GM21529 (cell line): ENCODE data around the gene ZFP36.

Experiments
- ATAC-seq: cut with Tn5 transposase; IDR thresholded peaks from one replicate; pipeline ENCODE4 v1.9.1; 2021; ENCODE audit not compliant: unreplicated experiment

The ZFP36 gene

DNA sequence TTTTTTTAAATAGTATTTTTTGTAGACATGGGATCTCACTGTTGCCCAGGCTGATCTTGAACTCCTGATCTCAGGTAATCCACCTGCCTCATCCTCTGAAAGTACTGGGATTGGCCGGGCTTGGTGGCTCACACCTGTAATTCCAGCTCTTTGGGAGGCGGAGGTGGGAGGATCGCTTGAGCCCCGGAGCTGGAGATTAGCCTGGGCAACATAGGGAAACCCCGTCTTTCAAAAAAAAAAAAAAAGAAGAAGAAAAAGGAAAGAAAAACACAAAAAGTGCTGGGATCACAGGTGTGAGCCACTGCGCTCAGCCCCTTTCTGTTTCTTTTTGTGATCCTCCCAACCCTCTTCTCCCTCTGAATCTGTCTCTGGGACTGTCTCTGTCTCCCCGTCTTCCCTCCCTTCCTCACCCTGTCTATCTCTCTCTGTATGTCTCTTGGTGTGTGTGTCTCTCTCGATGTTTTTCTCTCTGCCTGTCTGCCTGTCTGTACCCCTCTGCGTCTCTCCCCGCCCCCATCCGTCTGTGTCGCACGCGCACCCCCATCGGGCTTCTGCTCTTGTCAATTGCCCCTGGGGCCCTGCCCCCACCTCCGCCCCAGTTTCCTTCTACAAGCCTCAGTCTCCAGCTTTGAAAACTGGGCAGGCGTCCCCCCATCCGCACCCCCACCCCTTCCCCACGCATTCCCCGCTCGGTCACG lies 540 bp upstream of the ZFP36 start:
- ATAC-seq = no peak

GRCh38 chr19:39407410-39407659 lies 688 bp downstream of the ZFP36 start:
- no peak for ATAC-seq

DNA sequence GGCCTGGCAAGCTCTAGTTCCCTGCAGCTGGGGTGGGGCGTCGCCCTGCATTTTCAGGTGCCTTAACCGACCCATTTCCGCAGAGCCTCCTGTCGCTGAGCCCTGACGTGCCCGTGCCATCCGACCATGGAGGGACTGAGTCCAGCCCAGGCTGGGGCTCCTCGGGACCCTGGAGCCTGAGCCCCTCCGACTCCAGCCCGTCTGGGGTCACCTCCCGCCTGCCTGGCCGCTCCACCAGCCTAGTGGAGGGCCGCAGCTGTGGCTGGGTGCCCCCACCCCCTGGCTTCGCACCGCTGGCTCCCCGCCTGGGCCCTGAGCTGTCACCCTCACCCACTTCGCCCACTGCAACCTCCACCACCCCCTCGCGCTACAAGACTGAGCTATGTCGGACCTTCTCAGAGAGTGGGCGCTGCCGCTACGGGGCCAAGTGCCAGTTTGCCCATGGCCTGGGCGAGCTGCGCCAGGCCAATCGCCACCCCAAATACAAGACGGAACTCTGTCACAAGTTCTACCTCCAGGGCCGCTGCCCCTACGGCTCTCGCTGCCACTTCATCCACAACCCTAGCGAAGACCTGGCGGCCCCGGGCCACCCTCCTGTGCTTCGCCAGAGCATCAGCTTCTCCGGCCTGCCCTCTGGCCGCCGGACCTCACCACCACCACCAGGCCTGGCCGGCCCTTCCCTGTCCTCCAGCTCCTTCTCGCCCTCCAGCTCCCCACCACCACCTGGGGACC lies 1.2 kb downstream of the ZFP36 start:
- no peak for ATAC-seq

- no peak for ATAC-seq
These were observed 2.0 kb downstream of the ZFP36 start for GRCh38 chr19:39408392-39409207.

DNA sequence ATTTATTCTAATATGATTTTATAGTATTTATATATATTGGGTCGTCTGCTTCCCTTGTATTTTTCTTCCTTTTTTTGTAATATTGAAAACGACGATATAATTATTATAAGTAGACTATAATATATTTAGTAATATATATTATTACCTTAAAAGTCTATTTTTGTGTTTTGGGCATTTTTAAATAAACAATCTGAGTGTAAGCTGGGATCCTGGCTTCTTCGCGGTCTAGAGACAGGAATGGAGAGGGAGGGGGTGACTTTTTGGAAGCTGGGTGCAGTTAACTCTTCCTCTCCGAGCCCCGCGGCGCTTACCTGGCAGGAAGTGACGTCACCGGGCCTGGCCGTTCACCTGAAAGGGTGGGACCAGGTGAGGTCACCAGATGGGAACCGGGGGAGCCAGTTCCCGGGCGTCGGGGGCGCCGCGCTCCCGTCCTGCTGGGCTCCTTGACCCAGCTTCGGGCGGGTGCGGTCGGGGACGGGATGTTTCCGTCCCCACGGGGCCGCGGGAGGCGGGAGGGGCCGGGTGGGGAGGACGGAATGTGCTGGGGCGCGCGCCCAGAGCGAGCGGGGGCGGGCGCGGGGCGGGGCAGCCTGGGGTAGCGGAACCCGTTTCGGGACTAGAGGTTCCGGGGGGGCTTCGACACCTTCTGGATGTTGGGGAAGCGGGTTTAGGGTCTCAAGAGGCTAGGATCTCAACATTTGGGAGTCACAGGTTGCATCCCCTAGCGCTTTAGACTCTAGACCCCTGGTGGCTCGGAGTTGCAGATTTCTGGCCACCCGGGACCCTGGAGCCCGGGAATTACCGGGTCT lies 2.8 kb downstream of the ZFP36 start:
- no peak for ATAC-seq

DNA sequence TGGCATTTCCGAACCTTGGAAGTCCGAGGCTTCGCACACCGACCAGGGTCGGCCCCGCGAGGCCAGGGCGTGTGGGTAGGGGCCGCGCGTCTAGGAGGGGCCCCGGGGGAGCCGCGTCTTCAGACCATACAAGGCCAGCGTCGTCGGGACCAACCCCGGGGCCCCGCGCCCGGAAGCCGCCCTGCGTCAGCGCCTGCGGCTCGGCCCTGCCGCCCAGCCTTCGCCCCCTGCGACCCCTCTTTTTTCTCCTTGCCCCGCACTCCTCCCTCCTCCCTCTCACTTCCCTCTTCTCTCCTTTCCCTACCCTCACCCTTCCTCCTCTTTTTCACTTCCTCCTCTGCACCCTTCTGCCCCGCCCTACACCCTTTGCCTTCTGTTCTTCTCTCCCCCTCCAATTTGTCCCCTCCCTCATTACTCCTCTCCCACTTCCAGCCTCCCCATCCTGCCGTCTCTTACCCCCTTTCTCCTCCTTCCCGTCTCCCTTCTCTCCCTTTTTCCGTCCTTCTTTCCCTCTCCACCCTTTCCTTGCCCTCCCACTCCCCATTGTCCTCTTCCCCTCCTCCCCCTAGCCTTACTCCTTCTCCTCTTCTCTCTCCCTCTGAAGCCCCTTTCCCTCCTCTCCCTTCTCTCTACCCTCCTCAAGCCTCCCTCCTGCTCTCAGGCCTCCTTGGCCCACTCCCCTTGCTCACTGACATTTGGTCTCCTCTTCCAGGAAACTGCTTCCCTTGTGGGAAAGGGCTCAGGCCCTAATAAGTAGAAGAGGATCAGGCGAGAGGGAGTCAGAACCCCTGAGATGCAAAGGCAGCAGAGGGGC lies 3.6 kb downstream of the ZFP36 start:
- no peak for ATAC-seq

- ATAC-seq = no peak
These were observed 4.1 kb downstream of the ZFP36 start for GRCh38 chr19:39410831-39411080.

- no peak for ATAC-seq
These were observed 4.6 kb downstream of the ZFP36 start for GRCh38 chr19:39411081-39411831.

DNA sequence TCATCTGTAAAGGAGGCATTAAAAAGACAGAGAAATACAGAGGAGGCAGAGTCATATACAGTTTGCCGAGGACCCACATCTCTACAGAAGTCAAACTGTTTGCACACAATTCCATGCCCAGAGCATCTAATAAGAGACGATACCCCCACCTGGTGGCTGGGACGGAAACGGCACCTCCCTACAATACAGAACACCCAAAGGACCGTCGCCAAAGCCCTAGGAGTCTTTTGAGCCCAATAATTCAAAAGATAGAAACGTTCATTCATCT lies 5.1 kb downstream of the ZFP36 start:
- ATAC-seq = peak; percentile 24

DNA sequence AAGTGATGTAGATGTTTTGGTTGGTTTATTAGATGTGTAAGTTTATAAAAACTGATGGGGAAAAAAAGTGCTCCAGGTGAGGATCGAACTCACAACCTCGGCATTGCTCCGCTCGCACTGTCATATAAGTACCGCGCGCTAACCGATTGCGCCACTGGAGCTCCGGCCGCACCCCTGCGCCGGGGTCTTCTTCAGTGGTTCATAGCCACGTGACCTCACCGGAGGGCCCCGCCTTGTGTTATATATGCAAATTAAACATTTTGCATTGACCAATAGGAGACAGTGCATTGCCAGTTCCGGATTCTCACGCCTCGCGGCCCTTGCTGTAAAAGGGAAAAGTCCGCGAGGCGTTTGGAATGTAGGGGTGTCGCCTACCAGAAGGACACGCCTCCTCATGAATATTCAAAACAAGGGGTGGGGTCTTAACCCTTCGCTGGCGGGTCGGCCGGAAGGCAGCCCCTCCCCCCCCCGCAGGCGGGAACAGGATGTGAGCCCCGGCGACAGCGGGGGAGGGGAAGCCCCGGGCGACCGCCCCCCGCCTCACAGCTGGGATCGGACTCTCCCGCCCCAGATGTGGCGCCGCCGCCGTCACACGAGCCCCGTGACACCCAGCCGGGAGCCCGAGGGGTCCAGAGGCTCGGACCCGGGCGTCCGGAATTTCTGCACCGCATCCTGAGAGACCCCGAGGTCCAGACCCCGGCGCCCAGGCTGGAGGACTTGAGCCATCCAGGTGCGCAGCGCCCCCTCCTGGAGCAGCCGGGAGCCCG lies 5.6 kb downstream of the ZFP36 start, which contains the start of gene PLEKHG2:
Gene PLEKHG2, plus strand, starts transcription at position 570 of the 767 bp plus-strand sequence. CDS start 1,418 bp downstream, outside the sequence.
- ATAC-seq = peak; percentile 50

- no peak for ATAC-seq
These were observed 6.2 kb downstream of the ZFP36 start for GRCh38 chr19:39412867-39413271.

GRCh38 chr19:39413272-39413910 lies 6.7 kb downstream of the ZFP36 start:
- no peak for ATAC-seq

- no peak for ATAC-seq
These were observed 7.4 kb downstream of the ZFP36 start for GRCh38 chr19:39413911-39414608.

- no peak for ATAC-seq
These were observed 8.7 kb downstream of the ZFP36 start for GRCh38 chr19:39415111-39416046.

- ATAC-seq = no peak
These were observed 9.8 kb downstream of the ZFP36 start for GRCh38 chr19:39416152-39417120.
